ENCODE measurements around the gene ARIH2. TPM values are rescaled to one million over a fixed set of nuclear protein-coding genes. Genes with fewer than 3 reads are reported as not detected.
"Not testable (repeated sequence)": the region's sequence is repeated elsewhere in the genome, so short reads cannot be mapped to it uniquely, and the experiment has no call there.

Gene ARIH2
- total RNA-seq, 2 experiments from 2014 or later = 105 to 112 TPM

GRCh38 chr3:49005303-49005680, 86.7 kb downstream of the ARIH2 start:
- intact Hi-C loops (cut with DNase I, micrococcal nuclease) = loop anchor here in 1 of 2 experiments (5.0 kb wide), 2 partner anchors 407 to 533 kb away; partner anchors contain the start of genes RHOA and TCTA
- DNase-seq (no peak), ATAC-seq (no peak)
- Mint-ChIP-seq H3K4me3 (no peak overlapping the region), H3K4me1 (peaks cover 16% of the 10 kb centered on the region), H3K27me3 (no peaks in the 10 kb centered on the region), H3K9me3 (ENCODE audit: low read depth) (no peaks in the 10 kb centered on the region), H3K36me3 (ENCODE audit: low read depth) (peaks cover 10% of the 10 kb centered on the region), H3K27ac (no peak overlapping the region)
- POLR2A ChIA-PET = no interaction called here
- CTCF ChIA-PET = interaction anchor here (0.8 to 5.9 kb wide), 2 partner anchors 17 to 89 kb away, joined by 3 to 61 read pairs; partner anchors contain the start of gene P4HTM

GRCh38 chr3:49005998-49006397, 87.4 kb downstream of the ARIH2 start:
- ChIA-PET POLR2A (interaction anchor here (1.6 to 2.0 kb wide), 2 partner anchors 88 to 533 kb away, joined by 3 to 21 read pairs; partner anchors contain the start of gene QRICH1), CTCF (interaction anchor here (0.7 to 5.9 kb wide), 3 partner anchors 17 to 89 kb away, joined by 3 to 61 read pairs (median 3); partner anchors contain the start of gene P4HTM)
- H3K27me3 Mint-ChIP-seq = no peaks in the 10 kb centered on the region
- peaks cover 10% of the 10 kb centered on the region for H3K36me3 Mint-ChIP-seq (ENCODE audit: low read depth)
- ATAC-seq (no peak), DNase-seq (no peak)
- peak overlapping the region; percentile 100 for H3K4me3 Mint-ChIP-seq
- peaks cover 16% of the 10 kb centered on the region for H3K4me1 Mint-ChIP-seq
- H3K27ac Mint-ChIP-seq = no peak overlapping the region
- intact Hi-C loops (cut with DNase I, micrococcal nuclease) = loop anchor here in 1 of 2 experiments (5.0 kb wide), 2 partner anchors 406 to 534 kb away; partner anchors contain the start of genes RHOA and TCTA
- no peaks in the 10 kb centered on the region for H3K9me3 Mint-ChIP-seq (ENCODE audit: low read depth)

GRCh38 chr3:49006408-49007067, 87.9 kb downstream of the ARIH2 start:
- H3K9me3 Mint-ChIP-seq (ENCODE audit: low read depth) = no peaks in the 10 kb centered on the region
- DNase-seq (no peak), ATAC-seq (no peak)
- ChIA-PET CTCF (interaction anchor here (0.6 to 5.9 kb wide), 15 partner anchors 8 to 1331 kb away, joined by 3 to 61 read pairs (median 3); partner anchors contain the start of genes DALRD3, IMPDH2, IP6K2 and KLHDC8B), POLR2A (interaction anchor here (0.6 to 3.7 kb wide), 16 partner anchors 14 to 818 kb away, joined by 3 to 102 read pairs (median 4); partner anchors contain the start of genes ARIH2, CDC25A, DAG1 and DALRD3)
- peak overlapping the region; percentile 100 for H3K4me3 Mint-ChIP-seq
- intact Hi-C loops (cut with DNase I, micrococcal nuclease) = loop anchor here (1.0 to 5.0 kb wide), 16 partner anchors 15 to 668 kb away; partner anchors contain the start of genes APEH (in 1 of the 2), ARIH2 (in 1 of the 2), CCDC71 (in 1 of the 2) and DAG1 (in 1 of the 2)
- peaks cover 10% of the 10 kb centered on the region for H3K36me3 Mint-ChIP-seq (ENCODE audit: low read depth)
- no peaks in the 10 kb centered on the region for H3K27me3 Mint-ChIP-seq
- peak overlapping the region; percentile 100 for H3K27ac Mint-ChIP-seq
- H3K4me1 Mint-ChIP-seq = peaks cover 16% of the 10 kb centered on the region

GRCh38 chr3:49007068-49007770, 88.6 kb downstream of the ARIH2 start, which contains the start of gene WDR6:
Gene WDR6 (plus strand): TSS chr3:49007391. CDS start chr3:49007432, 41 bp downstream.
- Mint-ChIP-seq H3K27ac (peak within 1 kb of the TSS; percentile 100), H3K36me3 (ENCODE audit: low read depth) (peaks cover 10% of the 10 kb centered on the region), H3K9me3 (ENCODE audit: low read depth) (no peaks in the 10 kb centered on the region), H3K4me1 (peaks cover 16% of the 10 kb centered on the region), H3K27me3 (no peaks in the 10 kb centered on the region), H3K4me3 (peak within 1 kb of the TSS; percentile 100)
- POLR2A ChIA-PET = interaction anchor here (0.5 to 3.7 kb wide), 19 partner anchors 13 to 819 kb away, joined by 3 to 102 read pairs (median 4); partner anchors contain the start of genes ARIH2, CDC25A, DAG1 and DALRD3
- intact Hi-C loops (cut with DNase I, micrococcal nuclease) = loop anchor here (1.0 to 5.0 kb wide), 16 partner anchors 14 to 667 kb away; partner anchors contain the start of genes APEH (in 1 of the 2), ARIH2 (in 1 of the 2), CCDC71 (in 1 of the 2) and DAG1 (in 1 of the 2)
- peak; percentile 99 for DNase-seq
- peak; percentile 90 for ATAC-seq
- CTCF ChIA-PET = interaction anchor here (0.6 to 5.9 kb wide), 16 partner anchors 9 to 1330 kb away, joined by 3 to 61 read pairs (median 4); partner anchors contain the start of genes DALRD3, IMPDH2, IP6K2 and KLHDC8B

- no peaks in the 10 kb centered on the region for H3K27me3 Mint-ChIP-seq
- DNase-seq = peak; percentile 94
- H3K4me1 Mint-ChIP-seq = peaks cover 16% of the 10 kb centered on the region
- CTCF ChIA-PET = interaction anchor here (0.6 to 5.9 kb wide), 11 partner anchors 9 to 572 kb away, joined by 3 to 61 read pairs (median 5); partner anchors contain the start of genes IMPDH2, NDUFAF3 and P4HTM
- peak overlapping the region; percentile 100 for H3K4me3 Mint-ChIP-seq
- H3K27ac Mint-ChIP-seq = peak overlapping the region; percentile 100
- intact Hi-C loops (cut with DNase I, micrococcal nuclease) = loop anchor here (1.0 to 5.0 kb wide), 16 partner anchors 13 to 666 kb away; partner anchors contain the start of genes APEH (in 1 of the 2), ARIH2 (in 1 of the 2), CCDC71 (in 1 of the 2) and DAG1 (in 1 of the 2)
- H3K36me3 Mint-ChIP-seq (ENCODE audit: low read depth) = peaks cover 10% of the 10 kb centered on the region
- POLR2A ChIA-PET = interaction anchor here (0.5 to 3.7 kb wide), 11 partner anchors 12 to 535 kb away, joined by 3 to 102 read pairs (median 4); partner anchors contain the start of genes ARIH2, DALRD3, IMPDH2 and NDUFAF3
- peak; percentile 73 for ATAC-seq
- H3K9me3 Mint-ChIP-seq (ENCODE audit: low read depth) = no peaks in the 10 kb centered on the region
Observed at GRCh38 chr3:49007771-49008528, 89.3 kb downstream of the ARIH2 start.

GRCh38 chr3:49008627-49009026, 90.0 kb downstream of the ARIH2 start:
- Mint-ChIP-seq H3K27ac (peak overlapping the region; percentile 91), H3K36me3 (ENCODE audit: low read depth) (peaks cover 13% of the 10 kb centered on the region), H3K4me1 (peaks cover 16% of the 10 kb centered on the region), H3K4me3 (peak overlapping the region; percentile 100)
- POLR2A ChIA-PET = interaction anchor here (1.0 to 3.7 kb wide), 2 partner anchors 11 to 21 kb away, joined by 3 to 102 read pairs; partner anchors contain the start of genes DALRD3, IMPDH2 and NDUFAF3
- not testable (repeated sequence) for ATAC-seq; H3K27me3 Mint-ChIP-seq; H3K9me3 Mint-ChIP-seq (ENCODE audit: low read depth); DNase-seq
- intact Hi-C loops (cut with DNase I, micrococcal nuclease) = loop anchor here in 1 of 2 experiments (5.0 kb wide), 2 partner anchors 404 to 536 kb away; partner anchors contain the start of genes RHOA and TCTA
- CTCF ChIA-PET = interaction anchor here (0.9 to 5.9 kb wide), 6 partner anchors 8 to 441 kb away, joined by 3 to 61 read pairs (median 8); partner anchors contain the start of genes NDUFAF3 and P4HTM

GRCh38 chr3:49009396-49009795, 90.8 kb downstream of the ARIH2 start:
- peak overlapping the region; percentile 5 for H3K27ac Mint-ChIP-seq
- H3K27me3 Mint-ChIP-seq = no peaks in the 10 kb centered on the region

GRCh38 chr3:49012441-49013017, 93.9 kb downstream of the ARIH2 start:
- peaks cover 22% of the 10 kb centered on the region for H3K36me3 Mint-ChIP-seq (ENCODE audit: low read depth)

More at GRCh38 chr3:49009396-49009795, 90.8 kb downstream of the ARIH2 start:
- Mint-ChIP-seq H3K4me1 (peaks cover 16% of the 10 kb centered on the region), H3K9me3 (ENCODE audit: low read depth) (no peaks in the 10 kb centered on the region), H3K36me3 (ENCODE audit: low read depth) (peaks cover 15% of the 10 kb centered on the region), H3K4me3 (no peak overlapping the region)
- ATAC-seq (no peak), DNase-seq (no peak)
- POLR2A ChIA-PET = interaction anchor here (3.7 kb wide), 1 partner anchor 11 kb away, joined by 102 read pairs; the partner anchor contains the start of genes DALRD3 and NDUFAF3
- CTCF ChIA-PET = interaction anchor here (0.9 to 5.9 kb wide), 5 partner anchors 7 to 90 kb away, joined by 3 to 61 read pairs (median 12); partner anchors contain the start of genes NDUFAF3 and P4HTM
- intact Hi-C loops (cut with DNase I, micrococcal nuclease) = loop anchor here in 1 of 2 experiments (5.0 kb wide), 2 partner anchors 403 to 537 kb away; partner anchors contain the start of genes RHOA and TCTA

GRCh38 chr3:49013113-49013737, 94.6 kb downstream of the ARIH2 start:
- intact Hi-C loops (cut with DNase I, micrococcal nuclease) = no loop called here
- ChIA-PET CTCF (interaction anchor here (1.0 to 4.7 kb wide), 3 partner anchors 9 to 24 kb away, joined by 3 to 31 read pairs (median 27); partner anchors contain the start of genes NDUFAF3 and P4HTM), POLR2A (interaction anchor here (1.0 to 2.6 kb wide), 2 partner anchors 8 to 16 kb away, joined by 3 to 10 read pairs; partner anchors contain the start of gene NDUFAF3)
- Mint-ChIP-seq H3K4me3 (no peak overlapping the region), H3K36me3 (ENCODE audit: low read depth) (peaks cover 18% of the 10 kb centered on the region), H3K27ac (no peak overlapping the region), H3K27me3 (no peaks in the 10 kb centered on the region), H3K4me1 (peaks cover 16% of the 10 kb centered on the region), H3K9me3 (ENCODE audit: low read depth) (no peaks in the 10 kb centered on the region)
- DNase-seq (no peak), ATAC-seq (no peak)

More at GRCh38 chr3:49012441-49013017, 93.9 kb downstream of the ARIH2 start:
- DNase-seq = no peak
- H3K27me3 Mint-ChIP-seq = no peaks in the 10 kb centered on the region
- intact Hi-C loops (cut with DNase I, micrococcal nuclease) = no loop called here
- H3K4me1 Mint-ChIP-seq = peaks cover 18% of the 10 kb centered on the region
- ChIA-PET CTCF (interaction anchor here (0.7 to 3.4 kb wide), 4 partner anchors 10 to 611 kb away, joined by 4 to 31 read pairs (median 6); partner anchors contain the start of gene NDUFAF3), POLR2A (interaction anchor here (1.0 to 2.6 kb wide), 2 partner anchors 9 to 17 kb away, joined by 3 to 10 read pairs; partner anchors contain the start of gene NDUFAF3)
- no peaks in the 10 kb centered on the region for H3K9me3 Mint-ChIP-seq (ENCODE audit: low read depth)
- ATAC-seq = no peak
- no peak overlapping the region for H3K4me3 Mint-ChIP-seq
- no peak overlapping the region for H3K27ac Mint-ChIP-seq

All from activated CD4-positive, alpha-beta T cell treated with anti-CD3 and anti-CD28 coated beads for 36 hours (primary cell).